Amygdala (tissue), 56 donors: ENCODE measurements around the gene USPL1.
A peak's percentile ranks its signal among the peaks of the same experiment; 100 is the strongest.

Source experiments
- DNase-seq, 56 donors: peaks; one replicate each; lab custom pipeline; 2025; lab: John Stamatoyannopoulos, UW

The USPL1 gene

DNA sequence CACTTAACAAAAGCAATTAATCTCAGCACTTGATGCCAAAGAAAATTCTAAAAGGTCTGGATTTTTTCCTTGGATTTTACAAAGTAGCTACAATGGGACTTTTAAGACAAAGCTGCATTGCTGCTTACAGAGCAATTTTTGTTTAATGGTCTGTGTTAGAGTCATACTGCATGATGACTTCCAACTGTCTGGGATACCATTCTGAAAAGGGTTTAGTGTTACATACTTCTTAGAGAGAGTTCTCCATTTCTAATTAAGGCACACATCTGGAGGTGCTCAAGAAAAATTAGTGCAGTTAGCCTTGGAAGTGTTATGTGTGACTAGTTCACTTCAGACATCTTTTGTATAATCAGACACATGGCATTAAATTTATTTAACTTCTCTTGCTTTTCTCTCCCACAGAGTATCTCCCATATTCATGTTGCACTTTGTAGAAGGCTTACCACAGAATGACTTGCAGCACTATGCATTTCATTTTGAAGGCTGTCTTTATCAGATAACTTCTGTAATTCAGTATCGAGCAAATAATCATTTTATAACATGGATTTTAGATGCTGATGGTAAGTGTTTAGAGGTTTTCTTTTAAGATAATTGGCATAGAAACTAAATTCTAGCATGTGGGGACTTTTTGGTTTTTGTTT, 35.1 kb downstream of the USPL1 start:
- DNase-seq, result no peak

DNA sequence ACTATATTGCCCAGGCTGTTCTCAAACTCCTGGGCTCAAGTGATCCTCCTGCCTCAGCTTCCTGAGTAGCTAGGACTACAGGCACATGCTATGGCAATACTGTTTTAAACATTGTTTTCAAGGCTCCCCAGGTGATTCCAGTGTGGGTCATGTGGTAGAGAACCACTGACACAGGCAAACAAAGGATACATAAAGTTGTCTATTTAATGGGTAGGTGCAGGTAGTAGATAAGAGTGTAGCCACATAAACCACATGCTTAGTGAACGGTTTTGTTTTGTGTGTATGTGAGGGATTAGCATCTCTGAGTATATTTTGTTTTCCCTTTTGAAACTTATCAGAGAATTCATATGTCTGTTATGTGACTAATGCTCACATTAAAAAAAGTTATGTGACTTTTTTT, 36.7 kb downstream of the USPL1 start:
- DNase-seq, result no peak

GRCh38 chr13:30656178-30656577, 38.5 kb downstream of the USPL1 start:
- no peak for DNase-seq

DNA sequence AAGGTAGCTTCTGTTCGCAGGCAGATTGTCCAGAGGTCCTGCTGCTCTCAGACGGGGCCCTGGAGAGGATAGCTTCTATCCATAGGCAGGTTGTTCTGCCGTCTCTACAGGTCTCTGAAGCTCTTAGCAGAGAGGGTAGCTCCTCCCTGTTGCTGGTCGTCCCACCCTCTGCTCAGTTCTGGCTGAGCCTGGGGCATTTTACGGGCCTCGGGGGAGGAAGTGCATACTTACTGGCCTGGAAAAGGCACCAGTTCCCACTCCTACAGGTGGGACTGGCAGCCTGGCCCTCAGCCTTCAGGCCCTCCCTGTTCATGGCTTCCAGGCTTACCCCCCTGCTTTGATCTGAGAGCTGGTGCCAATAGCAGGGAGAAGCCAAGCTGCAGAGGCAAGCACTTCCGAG, 42.3 kb downstream of the USPL1 start:
- DNase-seq, result no peak

GRCh38 chr13:30660796-30661195, 43.1 kb downstream of the USPL1 start:
- no peak for DNase-seq

DNA sequence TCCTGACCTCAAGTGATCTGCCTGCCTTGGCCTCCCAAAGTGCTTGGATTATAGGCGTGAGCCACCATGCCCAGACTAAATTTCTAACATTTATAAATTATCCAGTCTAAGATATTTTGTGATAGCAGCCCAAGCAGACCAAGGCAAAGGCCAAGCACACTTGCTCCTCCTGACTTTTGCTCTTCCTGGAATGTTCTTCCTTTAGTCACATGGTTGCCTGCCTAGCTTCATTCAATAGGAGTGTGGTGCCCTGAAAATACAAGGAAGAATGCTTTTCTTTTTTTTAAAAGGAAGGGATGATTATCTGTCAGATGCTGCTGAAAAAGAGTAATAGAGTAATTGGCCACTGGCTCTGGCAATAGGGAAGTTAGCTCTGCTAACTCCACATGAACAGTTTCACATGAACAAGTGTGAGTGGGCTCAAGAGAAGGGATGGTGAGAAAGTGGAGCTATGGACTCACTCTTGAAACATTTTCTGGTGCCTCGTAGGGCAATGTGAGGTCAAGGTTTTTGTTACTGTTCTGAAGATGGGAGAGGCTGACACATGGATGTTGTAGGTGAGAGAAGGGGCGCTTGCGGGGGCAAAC, 47.1 kb downstream of the USPL1 start:
- DNase-seq, result no peak

DNA sequence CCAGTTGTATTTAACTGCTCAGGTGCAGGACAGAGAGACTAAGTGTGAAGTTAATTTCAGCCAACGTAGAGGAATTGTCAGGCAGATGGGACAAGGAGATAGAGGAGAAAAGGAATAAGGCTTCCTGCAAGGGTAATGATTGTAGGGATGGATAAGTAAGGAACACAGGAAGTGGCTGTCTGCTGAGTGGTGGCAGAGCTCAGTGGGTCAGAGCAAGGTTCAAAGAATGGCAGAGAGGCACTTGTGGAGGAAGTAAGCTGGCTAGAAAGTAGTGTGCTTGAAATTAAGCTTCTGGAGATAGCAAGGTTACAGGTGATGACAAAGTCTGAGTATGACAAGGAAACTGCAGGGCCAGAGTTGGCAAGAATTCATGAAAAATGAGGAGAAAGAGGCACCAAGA, 47.9 kb downstream of the USPL1 start:
- no peak for DNase-seq

DNA sequence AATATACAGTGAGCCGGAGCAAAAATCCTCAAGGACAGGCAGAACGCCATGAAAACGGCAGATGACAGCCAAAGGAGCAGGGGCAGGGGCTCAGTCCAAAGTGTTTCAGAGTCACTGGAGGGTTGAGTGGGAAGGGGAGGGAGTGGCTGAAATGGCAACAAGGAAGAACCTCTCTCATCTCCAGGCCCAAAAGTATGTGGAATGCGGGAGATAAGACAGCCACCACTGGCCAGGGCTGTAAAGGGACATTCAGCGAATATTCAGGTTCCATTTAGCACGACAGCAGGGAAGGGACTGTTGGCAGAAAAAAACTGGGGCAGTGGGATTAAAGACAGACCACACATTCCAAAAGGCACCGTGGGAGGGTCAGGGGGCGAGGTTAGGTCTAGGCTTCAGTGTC, 48.4 kb downstream of the USPL1 start:
- no peak for DNase-seq

GRCh38 chr13:30667014-30667413, 49.3 kb downstream of the USPL1 start:
- no peak for DNase-seq

- no peak for DNase-seq
Observed at GRCh38 chr13:30668312-30668711, 50.6 kb downstream of the USPL1 start.

GRCh38 chr13:30671271-30671815, 53.6 kb downstream of the USPL1 start:
- DNase-seq, result no peak

- peak in 55 of 56 donors; percentile 36 to 96 (median 80) for DNase-seq
Observed at GRCh38 chr13:30673669-30674521, 56.2 kb downstream of the USPL1 start.

DNA sequence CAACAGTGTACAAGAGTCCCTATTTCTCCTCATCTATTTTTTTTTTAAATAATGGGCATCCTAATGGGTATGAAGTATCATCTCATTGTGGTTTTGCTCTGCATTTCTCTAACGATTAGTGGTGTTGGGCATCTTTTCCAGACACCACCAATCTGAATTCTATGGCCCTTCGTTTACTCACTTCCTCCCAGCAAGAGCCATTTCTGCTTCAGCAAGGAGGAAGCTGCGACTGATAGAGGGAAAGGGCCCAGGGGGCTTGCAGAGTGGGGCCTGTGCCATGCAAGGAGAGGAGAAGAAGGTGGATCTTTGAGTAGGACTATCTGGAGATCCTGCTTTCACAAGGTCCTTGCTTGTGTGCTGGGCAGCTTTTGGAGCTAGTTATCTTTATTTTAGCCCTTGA, 58.0 kb downstream of the USPL1 start:
- no peak for DNase-seq

GRCh38 chr13:30676672-30677071, 59.0 kb downstream of the USPL1 start:
- no peak for DNase-seq

DNA sequence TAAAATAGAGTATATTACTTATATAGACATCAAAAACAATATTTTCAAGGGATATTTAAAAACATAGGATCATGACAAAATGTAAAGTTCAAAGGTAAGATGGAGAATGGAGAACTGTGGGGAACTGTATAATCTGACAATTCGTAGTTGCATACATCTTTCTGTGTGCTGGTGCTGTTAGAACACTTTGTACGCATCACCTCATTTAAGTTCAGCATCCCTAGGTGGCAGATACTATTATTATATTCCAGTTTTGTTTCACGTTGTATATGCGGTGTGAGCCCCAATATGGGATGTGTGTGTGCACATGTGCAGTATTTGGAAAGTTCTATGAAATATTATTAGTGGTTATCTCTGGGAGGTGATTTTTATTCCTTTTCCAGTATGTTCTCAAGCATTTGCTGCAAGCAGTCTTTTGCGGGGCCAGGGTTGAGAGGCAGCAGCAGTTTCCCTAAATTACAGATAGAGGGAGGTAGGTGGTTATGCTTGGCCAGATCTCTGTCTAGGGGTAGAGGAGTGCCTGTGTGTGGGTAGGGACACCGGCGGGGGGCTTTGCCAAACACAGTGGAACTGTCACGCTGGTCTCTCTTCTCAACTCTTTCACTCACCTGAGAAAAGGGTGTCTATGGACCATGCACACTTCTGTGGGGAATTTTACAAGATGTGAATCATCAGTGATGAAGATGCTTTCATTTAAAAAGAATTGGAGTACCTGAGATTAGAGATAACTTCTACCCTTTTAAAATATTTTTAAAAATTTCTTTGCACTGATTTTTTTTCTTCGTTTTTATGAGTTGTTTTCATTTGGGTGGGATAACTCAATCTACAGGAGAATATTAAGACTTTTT, 62.0 kb downstream of the USPL1 start:
- DNase-seq, result peak in 15 of 56 donors; percentile 6 to 39 (median 14)

DNA sequence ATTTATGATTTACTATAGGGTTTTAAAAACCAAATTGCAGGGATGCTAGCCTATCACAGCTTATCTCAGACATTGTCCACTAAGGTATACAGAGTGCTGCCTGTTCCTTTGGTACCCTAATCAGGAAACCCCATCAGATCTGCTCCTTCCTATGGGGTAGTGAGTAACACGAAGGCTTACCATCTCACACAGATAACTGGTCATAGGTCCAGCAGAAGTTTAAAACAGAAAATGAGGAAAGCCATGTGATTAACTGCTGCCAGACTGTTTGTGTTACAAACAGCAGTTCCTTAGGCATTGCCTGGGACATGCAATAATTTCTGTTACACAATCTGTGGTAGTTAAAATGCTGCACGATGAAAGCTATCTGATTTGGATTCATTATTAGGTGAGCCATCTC, 64.1 kb downstream of the USPL1 start:
- DNase-seq, result no peak

- no peak for DNase-seq
Observed at GRCh38 chr13:30685320-30685859, 67.7 kb downstream of the USPL1 start.

- no peak for DNase-seq
Observed at GRCh38 chr13:30685987-30686386, 68.3 kb downstream of the USPL1 start.

GRCh38 chr13:30687601-30688000, 69.9 kb downstream of the USPL1 start:
- no peak for DNase-seq

- no peak for DNase-seq
Observed at GRCh38 chr13:30689752-30690151, 72.0 kb downstream of the USPL1 start.
